HL-60 (cell line): ENCODE measurements around the gene ETV7.

ENCODE experiments used
- POLR2AphosphoS5 ChIP-seq: IDR thresholded peaks from 2 replicates; pipeline ENCODE4 v1.6.1; 2012; ENCODE audit warnings: low read depth
- TF ChIP-seq, protein P1 (sequence below): IDR thresholded peaks from one replicate; pipeline ENCODE4 v1.5.1; 2011; ENCODE audit warnings: low read length, control low read depth, inconsistent platforms; ENCODE audit not compliant: insufficient read depth
- TF ChIP-seq, protein P2 (sequence below): IDR thresholded peaks from 2 replicates; pipeline ENCODE4 v1.6.1; 2012; ENCODE audit warnings: low read depth; ENCODE audit not compliant: insufficient replicate concordance

DNA sequence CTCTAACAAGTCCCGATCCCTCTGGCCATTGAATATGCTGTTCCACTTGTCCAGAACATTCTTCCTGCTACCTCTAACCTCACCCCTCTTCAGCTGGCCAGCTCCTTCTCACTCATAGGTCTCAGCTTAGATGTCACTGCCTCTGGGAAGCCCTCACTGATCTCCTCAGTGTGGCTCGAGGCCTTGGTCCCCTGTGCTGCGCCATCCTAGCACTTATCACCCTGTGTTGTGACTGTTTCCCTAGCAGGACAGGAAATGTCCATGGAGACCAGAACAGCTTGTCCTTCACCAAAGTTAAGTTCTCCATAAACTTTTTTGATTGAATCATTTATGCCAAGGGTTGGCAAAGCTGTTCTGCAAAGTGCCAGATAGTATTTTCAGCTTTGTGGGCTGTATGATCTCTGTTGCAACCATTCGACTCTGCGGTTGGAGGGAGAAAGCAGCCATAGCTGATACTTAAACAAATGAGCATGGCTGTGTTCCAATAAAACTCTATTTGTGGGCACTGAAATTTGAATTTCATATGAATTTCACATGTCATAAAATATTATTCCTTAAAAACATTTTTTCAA lies 44.3 kb downstream of the ETV7 start:
- TF ChIP-seq, protein P1, sequence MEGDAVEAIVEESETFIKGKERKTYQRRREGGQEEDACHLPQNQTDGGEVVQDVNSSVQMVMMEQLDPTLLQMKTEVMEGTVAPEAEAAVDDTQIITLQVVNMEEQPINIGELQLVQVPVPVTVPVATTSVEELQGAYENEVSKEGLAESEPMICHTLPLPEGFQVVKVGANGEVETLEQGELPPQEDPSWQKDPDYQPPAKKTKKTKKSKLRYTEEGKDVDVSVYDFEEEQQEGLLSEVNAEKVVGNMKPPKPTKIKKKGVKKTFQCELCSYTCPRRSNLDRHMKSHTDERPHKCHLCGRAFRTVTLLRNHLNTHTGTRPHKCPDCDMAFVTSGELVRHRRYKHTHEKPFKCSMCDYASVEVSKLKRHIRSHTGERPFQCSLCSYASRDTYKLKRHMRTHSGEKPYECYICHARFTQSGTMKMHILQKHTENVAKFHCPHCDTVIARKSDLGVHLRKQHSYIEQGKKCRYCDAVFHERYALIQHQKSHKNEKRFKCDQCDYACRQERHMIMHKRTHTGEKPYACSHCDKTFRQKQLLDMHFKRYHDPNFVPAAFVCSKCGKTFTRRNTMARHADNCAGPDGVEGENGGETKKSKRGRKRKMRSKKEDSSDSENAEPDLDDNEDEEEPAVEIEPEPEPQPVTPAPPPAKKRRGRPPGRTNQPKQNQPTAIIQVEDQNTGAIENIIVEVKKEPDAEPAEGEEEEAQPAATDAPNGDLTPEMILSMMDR = no peak
- TF ChIP-seq POLR2AphosphoS5 = no peak
- TF ChIP-seq, protein P2, sequence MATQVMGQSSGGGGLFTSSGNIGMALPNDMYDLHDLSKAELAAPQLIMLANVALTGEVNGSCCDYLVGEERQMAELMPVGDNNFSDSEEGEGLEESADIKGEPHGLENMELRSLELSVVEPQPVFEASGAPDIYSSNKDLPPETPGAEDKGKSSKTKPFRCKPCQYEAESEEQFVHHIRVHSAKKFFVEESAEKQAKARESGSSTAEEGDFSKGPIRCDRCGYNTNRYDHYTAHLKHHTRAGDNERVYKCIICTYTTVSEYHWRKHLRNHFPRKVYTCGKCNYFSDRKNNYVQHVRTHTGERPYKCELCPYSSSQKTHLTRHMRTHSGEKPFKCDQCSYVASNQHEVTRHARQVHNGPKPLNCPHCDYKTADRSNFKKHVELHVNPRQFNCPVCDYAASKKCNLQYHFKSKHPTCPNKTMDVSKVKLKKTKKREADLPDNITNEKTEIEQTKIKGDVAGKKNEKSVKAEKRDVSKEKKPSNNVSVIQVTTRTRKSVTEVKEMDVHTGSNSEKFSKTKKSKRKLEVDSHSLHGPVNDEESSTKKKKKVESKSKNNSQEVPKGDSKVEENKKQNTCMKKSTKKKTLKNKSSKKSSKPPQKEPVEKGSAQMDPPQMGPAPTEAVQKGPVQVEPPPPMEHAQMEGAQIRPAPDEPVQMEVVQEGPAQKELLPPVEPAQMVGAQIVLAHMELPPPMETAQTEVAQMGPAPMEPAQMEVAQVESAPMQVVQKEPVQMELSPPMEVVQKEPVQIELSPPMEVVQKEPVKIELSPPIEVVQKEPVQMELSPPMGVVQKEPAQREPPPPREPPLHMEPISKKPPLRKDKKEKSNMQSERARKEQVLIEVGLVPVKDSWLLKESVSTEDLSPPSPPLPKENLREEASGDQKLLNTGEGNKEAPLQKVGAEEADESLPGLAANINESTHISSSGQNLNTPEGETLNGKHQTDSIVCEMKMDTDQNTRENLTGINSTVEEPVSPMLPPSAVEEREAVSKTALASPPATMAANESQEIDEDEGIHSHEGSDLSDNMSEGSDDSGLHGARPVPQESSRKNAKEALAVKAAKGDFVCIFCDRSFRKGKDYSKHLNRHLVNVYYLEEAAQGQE = no peak
